HG02678 (cell line): ENCODE measurements around the gene MRPL34.
"Not testable (repeated sequence)": the region's sequence is repeated elsewhere in the genome, so short reads cannot be mapped to it uniquely, and the experiment has no call there.

ENCODE experiments used
- ATAC-seq: cut with Tn5 transposase; IDR thresholded peaks from one replicate; pipeline ENCODE4 v1.9.1; 2021; ENCODE audit warnings: mild to moderate bottlenecking, moderate library complexity; ENCODE audit not compliant: unreplicated experiment

The MRPL34 gene

GRCh38 chr19:17305517-17306284, at the start of gene MRPL34:
Gene MRPL34, plus strand, starts transcription at chr19:17305872. Its CDS starts 21 bp downstream, at chr19:17305893.
- ATAC-seq, result peak; percentile 65

DNA sequence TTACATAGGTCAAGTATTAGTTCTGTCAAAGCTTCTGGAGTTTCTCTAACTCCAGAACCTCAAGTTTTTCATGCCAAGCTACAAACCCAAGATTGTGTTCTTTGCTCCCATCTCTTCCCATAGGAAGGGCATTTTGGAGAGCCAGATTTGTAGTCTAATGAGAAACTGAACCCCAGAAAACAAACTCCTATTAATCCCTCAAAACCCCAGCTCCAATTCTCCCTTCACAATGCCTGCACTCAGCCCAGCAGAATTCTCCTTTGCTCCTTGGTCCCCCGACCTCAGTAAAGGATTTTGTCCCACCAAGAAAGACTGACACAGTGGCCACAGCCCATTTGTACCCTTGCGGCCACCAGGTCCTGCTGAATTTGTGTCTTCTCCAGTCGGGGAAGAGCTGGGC, 49.5 kb upstream of the MRPL34 start:
- no peak for ATAC-seq

DNA sequence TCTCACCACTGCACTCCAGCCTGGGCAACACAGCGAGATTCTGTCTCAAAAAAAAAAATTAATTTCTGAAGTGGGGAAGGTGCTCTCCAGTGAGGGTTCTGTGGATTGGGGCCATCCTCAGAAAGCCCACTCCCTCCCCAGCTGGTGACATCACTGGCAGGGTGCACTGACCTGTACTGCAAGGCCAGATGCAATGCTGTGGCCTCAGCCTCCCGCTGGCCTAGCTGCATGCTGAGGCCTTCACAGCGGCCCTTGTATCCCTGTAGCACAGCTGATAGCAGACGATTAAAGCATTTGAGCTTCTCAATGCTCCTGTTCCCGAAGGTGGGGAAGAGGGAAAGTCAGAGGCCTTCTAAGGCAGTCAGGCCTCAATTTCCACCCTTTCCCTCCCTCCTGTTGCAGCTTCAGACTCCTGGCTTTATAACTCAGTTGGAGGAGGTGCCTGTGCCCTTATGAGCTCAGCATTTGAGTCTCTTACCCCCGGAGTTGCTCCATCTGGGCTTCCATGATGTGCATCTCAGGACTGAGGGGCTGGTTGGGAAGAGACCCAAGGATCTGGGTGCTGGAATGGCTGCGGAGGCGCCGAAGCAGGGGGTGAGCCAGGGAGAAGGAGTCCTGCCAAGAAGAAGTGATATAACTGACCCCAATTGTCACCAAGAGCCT, 46.4 kb upstream of the MRPL34 start:
- no peak for ATAC-seq

DNA sequence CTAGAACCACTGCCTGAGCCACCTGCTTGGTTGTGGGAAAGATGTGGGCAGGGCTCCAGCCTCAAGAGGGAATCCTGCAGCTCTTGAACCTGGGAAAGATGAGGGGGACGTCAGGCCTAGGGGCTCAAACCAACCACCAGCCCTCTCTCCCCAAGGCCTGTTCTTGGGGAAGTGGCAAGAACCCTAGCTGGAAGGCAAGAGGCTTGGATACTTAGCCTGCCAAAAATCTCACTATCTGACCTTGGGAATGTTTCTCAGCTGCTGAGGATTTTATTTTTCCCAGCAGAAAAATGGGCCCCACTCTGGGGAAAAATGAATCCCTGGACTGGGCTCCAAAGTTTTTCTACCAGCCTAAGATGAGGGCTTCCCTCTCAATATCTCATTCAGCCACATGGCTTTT, 45.7 kb upstream of the MRPL34 start:
- no peak for ATAC-seq

DNA sequence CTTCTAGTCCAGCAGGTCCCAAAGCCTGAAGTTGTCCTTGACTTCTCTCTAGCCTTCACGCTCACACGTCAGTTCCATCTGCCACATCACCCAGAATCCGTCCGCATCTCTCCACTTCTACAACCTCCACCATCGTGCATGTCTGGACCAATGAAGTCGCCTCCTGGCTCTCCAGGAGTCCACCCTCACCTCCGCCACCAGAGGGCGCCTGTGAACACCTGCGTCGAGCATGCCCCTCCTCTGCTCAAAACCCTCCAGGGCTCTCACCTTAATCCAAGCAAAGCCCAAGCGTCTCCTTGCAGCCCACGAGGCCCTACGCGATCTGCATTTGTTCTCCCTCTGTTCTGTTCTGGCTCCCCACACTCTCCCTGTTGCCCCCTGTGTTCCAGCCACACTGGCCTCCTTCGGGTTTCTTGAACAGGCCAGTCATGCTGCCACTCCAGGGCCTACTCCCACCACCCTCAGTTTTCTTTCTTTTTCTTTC, 44.8 kb upstream of the MRPL34 start:
- peak; percentile 88 for ATAC-seq

DNA sequence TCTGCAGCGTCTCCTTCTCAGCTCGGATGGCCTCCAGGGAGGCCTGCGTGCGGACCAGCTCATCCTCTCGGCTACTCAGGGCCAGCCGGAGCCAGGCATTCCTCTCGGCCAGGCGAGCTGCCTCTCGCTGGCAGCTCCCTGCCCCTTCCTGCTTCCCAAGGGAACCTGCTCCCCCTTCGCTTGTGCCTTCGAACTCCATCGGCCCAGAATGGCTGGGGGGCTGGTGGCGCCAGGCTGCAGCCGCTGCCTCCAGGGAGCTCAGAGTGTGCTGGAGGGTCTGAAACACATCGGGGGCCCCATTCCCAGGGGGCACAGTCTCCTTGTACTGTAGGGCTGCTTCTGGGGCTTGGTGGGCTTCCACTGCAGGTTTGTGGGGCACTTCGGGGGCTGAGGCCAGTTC, 43.1 kb upstream of the MRPL34 start:
- no peak for ATAC-seq

DNA sequence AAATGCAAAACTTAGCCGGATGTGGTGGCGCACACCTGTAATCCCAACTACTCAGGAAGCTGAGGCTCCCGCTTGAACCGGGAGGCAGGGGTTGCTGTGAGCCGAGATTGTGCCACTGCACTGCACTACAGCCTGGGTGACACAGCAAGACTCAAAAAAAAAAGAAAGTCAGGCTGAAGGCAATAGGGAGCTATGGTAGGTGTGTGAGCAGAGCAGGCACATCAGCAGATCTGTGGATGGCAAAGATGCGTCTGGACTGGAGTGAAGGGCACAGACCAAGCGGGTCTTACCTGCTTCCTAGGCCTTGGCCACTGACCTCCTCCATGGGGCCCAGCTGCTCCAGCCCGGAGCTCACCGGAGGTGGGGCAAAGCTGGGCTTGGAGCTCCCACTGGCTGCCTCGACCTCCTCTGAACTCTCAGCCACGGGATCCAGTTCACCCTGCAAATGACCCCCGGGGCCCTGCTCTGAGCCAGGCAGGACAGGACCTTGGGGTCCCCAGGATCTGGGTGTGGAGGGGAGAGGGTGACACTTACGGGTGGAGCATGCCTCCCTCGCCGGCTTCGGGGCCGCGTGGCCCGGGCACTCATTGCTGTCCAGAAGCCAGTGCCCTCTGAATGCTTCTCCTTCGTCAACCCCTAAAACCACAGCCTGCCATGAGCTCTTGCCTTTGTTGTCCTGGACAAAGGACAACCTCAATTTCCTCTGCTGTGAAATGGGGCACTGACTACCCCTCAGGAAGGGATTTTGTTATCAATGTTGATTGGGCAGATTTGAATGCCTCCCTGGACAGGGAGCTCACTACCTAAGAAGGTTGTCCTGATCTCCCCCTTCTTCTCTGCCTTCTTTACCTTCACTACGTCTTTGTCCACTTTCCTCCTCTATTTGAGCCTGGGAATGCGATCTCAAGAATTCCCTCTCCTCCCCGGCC, 41.7 kb upstream of the MRPL34 start:
- ATAC-seq, result no peak

DNA sequence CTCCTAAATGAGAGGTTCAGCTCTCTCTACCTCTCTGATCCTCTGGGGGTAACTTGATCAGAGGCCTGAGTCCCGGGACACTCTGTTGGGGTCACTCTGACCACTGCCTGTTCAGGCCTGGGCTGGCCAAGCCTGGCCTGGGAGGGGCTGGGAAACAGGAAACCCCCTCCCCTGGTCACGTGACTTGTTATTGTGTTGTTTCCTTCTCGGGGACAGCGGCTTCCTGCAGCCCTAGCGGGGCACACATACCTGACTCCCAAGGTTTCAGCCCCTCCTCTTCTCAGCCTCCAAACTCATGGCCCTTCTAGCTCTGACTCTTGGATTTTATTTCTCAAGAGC, 41.1 kb upstream of the MRPL34 start, which contains the start of gene USHBP1:
Gene USHBP1 (minus strand): TSS at position 105 of the 339 bp plus-strand sequence. CDS start 446 bp downstream, outside the sequence.
- ATAC-seq, result no peak

DNA sequence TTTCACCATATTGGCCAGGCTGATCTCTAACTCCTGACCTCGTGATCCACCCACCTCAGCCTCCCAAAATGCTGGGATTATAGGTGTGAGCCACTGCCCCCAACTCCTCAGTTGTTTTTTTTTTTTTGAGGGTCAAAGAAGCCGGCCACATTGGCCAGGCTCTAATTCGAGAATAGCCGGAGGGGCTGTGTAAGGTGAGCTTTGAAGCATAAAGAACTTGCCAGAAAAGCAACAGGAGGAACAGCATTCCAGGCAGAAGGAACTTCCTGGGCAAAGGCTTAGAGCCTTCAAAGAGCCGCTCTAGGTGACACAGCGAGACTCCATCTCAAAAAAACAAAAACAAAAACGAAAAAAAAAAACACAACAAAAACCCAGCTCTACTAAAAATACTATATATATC, 39.6 kb upstream of the MRPL34 start:
- no peak for ATAC-seq

- peak; percentile 21 for ATAC-seq
These were observed 39.1 kb upstream of the MRPL34 start for GRCh38 chr19:17266589-17266974.

GRCh38 chr19:17266975-17267788, 38.5 kb upstream of the MRPL34 start, which contains the start of gene BABAM1:
Gene BABAM1, plus strand, starts transcription at chr19:17267443. Its CDS starts 1,364 bp downstream, at chr19:17268807.
- ATAC-seq, result peak; percentile 95

DNA sequence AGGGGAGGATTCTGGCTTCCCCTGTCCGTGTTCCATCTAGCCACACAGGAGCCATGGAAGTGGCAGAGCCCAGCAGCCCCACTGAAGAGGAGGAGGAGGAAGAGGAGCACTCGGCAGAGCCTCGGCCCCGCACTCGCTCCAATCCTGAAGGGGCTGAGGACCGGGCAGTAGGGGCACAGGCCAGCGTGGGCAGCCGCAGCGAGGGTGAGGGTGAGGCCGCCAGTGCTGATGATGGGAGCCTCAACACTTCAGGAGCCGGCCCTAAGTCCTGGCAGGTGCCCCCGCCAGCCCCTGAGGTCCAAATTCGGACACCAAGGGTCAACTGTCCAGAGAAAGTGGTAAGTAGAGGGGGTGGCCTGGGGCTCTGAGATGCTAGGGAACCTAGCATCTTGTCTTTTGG, 36.9 kb upstream of the MRPL34 start:
- ATAC-seq, result no peak

- not testable (repeated sequence) for ATAC-seq
These were observed 30.8 kb upstream of the MRPL34 start for GRCh38 chr19:17274892-17275291.

DNA sequence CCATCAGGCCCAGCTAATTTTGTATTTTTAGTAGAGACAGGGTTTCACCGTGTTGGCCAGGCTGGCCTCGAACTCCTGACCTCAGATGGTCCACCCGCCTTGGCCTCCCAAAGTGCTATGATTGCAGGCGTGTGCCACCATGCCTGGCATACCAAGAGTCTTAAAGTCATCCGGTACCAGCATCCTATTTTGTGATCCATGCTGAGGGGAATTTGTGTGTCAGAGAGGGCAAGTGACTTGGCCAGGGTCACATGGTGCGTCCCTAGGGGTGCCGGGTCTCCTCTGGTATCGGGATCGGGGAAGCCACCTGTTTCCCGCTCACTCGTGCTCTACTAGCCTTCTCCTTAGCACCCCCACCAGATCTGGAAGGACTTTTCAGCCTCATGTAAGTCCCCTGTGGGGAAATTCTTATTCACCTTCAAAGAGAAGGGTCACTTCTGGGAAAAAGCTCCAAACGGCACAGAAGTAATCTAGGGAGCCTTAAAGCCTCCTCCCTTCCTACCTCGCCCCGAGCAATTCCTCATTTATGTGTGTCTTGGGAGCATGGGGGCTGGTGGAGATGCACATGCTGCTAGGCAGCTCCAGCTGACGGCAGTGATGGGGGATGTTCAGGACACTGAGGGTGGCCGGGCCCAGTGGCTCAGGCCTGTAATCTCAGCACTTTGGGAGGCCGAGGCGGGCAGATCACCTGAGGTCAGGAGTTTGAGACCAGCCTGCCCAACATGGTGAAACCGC, 30.1 kb upstream of the MRPL34 start:
- no peak for ATAC-seq

- ATAC-seq, result no peak
These were observed 26.2 kb upstream of the MRPL34 start for GRCh38 chr19:17279436-17279835.

GRCh38 chr19:17281391-17282304, 24.0 kb upstream of the MRPL34 start, which contains the start of gene ANKLE1:
Gene ANKLE1, plus strand, starts transcription at chr19:17281901. Its CDS starts 20 bp downstream, at chr19:17281921.
- ATAC-seq, result no peak

- peak; percentile 75 for ATAC-seq
These were observed 23.1 kb upstream of the MRPL34 start for GRCh38 chr19:17282488-17283125.

DNA sequence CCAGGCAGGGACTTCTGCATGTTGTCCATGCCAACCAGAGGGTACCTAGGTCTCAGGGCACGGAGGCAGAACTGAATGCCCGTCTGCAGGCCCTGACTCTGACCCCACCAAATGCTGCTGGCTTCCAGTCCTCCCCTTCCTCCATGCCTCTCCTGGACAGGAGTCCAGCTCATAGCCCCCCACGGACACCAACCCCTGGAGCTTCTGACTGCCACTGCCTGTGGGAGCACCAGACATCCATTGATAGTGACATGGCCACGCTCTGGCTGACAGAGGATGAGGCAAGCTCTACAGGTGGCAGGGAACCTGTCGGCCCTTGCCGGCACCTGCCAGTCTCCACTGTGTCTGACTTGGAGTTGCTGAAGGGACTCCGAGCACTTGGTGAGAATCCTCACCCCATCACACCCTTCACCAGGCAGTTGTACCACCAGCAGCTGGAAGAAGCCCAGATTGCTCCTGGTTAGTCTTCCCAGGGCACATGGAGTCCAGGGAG, 22.1 kb upstream of the MRPL34 start:
- no peak for ATAC-seq
